ENCODE results near the gene FNDC1.

DNA sequence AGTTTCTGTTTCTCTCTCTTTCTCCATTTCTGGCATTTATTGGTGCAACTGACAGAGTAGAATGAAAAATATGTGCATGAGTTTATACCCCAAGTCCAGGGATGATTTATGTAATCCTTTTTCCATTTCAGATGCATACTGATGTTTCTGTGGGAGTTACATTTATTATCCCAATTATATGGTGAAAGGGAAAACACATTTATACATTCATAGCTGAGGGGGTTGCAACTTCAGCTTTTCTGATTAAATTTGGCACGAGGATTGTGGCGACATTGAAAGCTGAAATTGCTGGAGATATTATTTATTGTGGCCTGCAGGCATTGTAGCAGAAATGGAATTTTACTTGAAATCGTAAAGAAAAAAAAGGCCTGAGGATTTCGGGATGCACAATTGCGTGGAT is 31.5 kb upstream of the FNDC1 start:
- TF ChIP-seq, protein P1, sequence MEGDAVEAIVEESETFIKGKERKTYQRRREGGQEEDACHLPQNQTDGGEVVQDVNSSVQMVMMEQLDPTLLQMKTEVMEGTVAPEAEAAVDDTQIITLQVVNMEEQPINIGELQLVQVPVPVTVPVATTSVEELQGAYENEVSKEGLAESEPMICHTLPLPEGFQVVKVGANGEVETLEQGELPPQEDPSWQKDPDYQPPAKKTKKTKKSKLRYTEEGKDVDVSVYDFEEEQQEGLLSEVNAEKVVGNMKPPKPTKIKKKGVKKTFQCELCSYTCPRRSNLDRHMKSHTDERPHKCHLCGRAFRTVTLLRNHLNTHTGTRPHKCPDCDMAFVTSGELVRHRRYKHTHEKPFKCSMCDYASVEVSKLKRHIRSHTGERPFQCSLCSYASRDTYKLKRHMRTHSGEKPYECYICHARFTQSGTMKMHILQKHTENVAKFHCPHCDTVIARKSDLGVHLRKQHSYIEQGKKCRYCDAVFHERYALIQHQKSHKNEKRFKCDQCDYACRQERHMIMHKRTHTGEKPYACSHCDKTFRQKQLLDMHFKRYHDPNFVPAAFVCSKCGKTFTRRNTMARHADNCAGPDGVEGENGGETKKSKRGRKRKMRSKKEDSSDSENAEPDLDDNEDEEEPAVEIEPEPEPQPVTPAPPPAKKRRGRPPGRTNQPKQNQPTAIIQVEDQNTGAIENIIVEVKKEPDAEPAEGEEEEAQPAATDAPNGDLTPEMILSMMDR (IDR thresholded peaks at IDR 0.05; ENCODE audit: low read depth, low read length, poor library complexity, severe bottlenecking) = no peak
- TF ChIP-seq EZH2phosphoT487 (IDR thresholded peaks at IDR 0.05; ENCODE audit: borderline replicate concordance, low read length) = no peak
